Inflammatory macrophage (primary cell): Measurements from ENCODE around the gene SERINC5.

Source experiments
- DNase-seq, 2 donors: peaks; one replicate each; pipeline ENCODE4 v3.0.0-alpha.2; 2020 to 2022

The SERINC5 gene

DNA sequence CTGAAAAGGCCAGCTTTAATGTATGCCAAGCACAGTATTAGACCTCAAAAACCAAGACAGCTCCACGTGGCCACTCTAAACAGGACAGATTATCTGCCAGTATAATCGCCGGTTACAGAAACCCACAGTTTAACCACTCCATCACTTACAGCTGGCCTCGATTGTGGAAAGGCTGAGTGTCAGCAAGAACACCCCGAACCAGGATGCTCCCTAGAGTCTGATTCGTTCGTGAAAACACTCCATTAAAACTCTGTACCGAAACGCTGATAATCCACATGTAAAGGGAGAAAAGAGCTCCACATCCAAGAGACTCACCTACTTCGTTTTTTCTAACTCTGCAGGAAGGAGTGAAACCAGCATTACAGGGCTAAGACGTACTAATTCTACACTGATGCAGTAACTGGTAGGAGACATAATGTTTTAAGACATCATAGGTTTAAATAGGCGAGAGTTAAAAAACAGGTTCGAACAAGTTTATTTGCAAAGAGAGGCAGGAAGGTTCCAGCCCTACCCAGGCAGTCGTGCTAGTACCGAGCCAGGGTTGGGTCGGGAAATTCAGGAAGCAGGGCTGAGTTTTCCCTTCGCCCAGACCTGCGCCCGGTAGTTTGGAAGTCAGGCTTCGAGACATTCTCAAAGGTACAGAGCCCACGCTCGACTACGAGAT, 949 bp downstream of the SERINC5 start:
- no peak for DNase-seq

DNA sequence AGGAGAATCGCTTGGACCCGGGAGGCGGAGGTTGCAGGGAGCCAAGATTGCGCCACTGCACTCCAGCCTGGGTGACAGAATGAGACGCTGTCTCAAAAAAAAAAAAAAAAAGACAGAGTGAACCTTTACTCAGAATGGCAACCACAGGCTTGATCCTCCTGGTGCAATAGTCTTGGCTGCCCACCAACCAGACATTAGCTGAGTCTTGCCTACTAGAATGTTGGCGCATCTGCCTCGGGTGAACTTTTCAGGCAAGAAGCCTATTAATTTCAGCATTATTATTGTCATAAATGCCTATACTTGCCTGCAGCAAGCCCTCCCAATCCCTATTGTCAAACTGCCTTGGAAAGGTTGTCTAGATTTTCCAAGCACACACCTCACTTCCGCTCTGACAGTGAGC, 4.2 kb downstream of the SERINC5 start:
- DNase-seq, result no peak

DNA sequence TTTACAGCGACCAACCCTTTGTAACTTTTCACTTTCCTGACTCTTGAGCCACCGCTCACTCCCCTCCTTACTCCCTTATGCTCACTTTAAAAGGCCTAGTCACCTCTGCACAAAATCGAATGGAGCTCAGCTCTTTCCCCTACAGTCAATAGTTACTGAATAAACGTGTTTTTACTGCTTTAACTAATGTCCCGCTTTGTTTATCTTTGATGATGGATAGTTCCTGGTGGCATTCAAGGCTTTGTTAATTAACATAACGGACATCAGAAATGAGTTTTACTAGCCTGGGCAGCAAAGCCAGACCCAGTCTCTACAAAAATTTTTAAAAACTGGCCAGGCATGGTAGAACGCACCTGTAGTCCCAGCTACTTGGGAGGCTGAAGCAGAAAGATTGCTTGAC, 5.0 kb downstream of the SERINC5 start:
- no peak for DNase-seq

DNA sequence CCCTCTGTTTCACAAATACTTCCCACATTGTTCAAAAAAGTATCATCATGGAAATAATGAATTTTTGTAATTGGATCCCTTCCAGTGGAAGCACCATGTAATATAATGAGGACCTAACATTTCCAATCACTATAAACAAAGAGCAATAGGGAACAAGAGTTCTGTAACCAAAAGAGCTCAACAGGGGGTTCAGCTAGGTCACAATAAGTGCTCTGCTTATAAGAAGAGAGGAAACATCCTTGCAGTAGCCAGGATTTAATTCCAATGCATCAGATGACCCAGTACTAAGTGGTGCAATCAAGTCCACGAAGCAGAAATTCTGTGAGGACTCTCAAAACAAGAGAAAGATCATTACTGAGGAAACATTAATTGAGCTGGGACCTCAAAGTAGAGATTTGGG, 5.9 kb downstream of the SERINC5 start:
- peak; percentile 27 to 31 for DNase-seq

DNA sequence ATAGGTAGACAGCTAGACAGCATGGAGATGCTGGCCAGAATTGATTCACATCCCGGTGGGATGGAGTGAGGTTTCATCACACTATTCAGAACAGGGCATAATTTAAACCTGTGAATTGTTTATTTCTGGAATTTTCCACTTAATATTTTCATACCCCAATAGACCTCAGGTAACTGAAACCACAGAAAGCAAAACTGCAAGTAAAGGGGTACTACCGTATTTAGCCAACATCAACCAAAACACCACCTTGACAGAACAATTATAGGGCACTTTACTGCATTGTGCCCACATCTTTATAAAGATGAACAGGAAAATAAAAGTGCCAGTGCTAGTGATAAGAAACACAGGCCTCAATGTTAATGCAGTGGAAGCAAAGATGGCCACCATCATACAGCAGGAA, 7.5 kb downstream of the SERINC5 start:
- DNase-seq, result no peak

DNA sequence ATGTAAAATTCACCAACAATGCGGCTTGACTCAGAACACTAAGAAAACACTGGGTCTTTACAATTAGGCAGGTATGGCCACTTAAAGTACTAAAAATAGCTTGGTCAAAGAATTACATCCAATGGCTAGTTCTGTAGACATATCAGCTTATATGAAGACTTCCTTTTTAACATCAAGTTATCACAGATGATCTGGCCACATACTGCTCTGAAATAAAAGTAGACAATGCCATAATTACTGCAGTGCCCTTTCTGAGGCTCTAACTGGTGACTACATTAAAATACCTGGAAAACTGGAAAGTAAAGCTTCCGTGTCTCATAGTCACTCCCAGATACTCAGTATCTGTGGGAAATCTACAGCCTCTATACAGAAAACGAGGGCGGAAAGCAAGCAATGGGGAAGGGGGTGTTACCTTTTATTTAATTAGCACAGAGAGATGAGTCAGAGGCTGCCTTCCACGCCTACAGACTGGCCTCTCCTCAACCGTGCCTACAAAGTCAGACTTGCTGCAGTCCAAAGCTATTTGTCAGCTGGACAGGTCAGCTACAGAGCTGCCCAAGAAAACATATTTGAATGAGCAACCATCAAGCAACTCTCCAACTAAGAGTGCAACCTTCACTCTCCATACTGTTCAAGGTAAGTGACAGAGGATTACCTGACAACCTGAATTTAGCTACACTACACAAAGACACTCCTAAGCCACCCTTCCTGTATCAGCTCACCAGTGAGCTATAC, 8.7 kb downstream of the SERINC5 start:
- peak; percentile 87 to 89 for DNase-seq

DNA sequence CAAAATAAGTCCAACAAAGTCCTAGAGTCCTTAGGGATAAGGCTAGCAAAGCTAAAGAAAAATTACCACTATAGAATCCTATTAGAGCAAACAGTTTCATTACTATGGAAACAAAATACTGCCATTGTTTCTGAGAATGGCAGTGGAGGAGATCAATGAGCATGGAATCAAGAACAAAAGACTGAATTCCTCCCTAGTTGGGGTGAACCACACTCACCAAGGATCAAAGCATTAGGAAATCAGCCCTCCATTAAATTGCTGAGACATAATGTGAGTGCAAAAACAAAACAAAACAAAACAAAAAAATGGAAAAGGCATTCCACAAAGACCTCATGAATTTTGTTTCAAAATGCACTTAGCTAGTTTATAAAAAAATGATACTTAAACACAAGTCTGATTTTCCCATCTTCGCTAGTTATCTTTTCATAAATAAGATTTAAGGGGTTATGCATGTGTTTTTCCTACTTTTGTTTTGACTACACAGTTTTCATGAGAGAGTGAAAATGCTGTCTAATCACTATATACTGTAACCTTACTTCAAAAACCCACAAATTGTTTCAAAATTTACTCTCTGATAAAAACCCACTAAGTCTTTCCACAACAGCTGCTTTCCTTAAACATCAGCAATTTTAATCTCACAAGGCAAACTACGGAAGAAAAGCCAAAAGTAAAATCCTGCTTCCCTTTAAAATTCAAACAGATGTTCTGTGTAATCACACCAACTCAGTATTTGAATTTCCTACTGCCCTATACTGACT, 9.7 kb downstream of the SERINC5 start:
- DNase-seq, result peak; percentile 36 to 63

DNA sequence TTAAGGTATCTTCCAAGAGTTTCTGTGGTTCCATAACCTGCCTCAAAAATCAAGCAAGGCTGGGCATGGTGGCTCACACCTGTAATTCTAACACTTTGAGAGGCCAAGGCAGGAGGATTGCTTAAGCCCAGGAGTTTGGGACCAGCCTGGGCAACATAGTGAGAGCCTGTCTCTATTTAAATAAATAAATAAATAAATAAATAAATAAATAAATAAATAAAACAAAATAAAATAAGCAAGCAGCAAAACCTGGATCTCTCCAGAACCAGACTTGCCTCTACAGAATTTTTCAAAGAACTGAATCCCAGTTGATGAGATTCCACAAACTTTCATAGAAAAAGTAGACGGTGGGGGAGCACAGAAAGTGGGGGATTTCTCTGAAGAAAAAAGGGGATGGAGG, 12.3 kb downstream of the SERINC5 start:
- no peak for DNase-seq

DNA sequence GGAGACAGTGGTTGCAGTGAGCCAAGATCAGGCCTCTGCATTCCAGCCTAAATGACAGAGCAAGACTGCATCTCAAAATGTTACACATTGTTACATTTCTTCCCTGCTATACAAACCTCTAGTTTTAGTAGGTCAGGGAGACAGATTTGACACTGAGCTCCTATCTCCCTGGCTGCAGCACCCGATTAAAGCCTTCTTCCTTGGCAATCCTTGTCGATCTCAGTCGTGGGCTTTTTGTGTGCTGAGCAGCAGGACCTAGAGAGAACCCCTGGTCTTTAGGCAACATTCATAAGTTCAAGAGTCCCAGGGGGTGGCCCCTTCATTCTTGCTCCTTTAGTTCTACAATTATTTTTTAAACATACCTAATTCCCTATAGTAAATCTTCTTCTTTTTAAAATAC, 13.0 kb downstream of the SERINC5 start:
- DNase-seq, result no peak

DNA sequence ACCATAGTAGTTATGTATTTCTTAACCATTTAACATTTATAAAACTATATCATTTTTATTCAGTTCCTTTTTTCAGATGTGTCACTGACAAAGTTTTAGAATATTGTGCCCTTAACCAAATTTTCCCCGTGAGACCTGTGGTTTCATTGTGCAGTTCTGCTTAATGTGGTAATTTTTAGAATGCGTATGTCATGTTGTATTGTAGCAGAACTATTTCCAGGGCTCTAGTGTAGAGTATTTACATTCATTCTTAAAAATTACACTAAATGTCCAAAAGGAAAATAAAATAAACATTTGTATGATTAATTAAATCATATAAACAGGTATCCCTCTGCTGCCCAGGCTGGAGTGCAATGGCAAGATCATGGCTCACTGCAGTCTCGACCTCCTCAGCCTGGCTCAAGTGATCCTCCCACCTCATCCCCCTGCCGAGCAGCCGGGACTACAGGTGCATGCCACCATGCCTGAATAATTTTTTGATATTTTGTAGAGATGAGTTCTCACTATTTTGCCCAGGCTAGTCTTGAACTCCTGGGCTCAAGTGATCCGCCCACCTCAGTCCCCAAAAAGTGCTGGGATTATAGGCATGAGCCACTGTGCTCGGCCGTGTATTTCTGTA, 15.4 kb downstream of the SERINC5 start:
- DNase-seq, result no peak

DNA sequence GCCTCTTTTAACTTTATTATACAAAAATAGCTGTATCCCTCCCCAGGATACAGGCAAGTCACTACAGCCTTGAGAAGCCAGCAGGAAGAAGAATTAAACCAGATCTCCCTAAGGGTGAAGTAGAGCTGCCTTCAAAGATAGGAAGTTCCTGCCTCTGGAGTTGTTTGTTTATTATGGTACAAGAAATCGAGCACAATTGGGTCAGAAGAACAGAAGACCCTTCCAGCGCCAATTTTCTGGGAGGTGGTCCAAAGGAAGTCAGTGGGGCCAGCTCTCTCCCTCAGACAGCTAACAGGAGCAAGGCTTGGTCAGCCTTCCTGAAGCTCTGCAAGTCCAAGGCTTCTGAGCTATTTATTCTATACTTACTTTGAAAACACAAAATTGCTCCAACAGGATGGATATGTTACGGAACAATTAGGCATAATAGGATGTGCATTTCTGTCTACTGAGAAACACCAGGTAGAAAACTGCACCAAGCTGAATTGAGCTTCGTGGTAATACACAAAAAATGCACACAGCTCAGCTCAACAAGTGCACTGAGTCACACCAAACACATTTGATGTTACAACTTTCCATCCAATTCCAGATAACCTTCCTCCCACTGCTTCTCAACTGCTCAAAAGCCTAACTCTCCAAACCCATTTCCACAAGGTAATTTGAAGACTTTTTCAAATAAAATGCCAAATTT, 16.0 kb downstream of the SERINC5 start:
- DNase-seq, result no peak

DNA sequence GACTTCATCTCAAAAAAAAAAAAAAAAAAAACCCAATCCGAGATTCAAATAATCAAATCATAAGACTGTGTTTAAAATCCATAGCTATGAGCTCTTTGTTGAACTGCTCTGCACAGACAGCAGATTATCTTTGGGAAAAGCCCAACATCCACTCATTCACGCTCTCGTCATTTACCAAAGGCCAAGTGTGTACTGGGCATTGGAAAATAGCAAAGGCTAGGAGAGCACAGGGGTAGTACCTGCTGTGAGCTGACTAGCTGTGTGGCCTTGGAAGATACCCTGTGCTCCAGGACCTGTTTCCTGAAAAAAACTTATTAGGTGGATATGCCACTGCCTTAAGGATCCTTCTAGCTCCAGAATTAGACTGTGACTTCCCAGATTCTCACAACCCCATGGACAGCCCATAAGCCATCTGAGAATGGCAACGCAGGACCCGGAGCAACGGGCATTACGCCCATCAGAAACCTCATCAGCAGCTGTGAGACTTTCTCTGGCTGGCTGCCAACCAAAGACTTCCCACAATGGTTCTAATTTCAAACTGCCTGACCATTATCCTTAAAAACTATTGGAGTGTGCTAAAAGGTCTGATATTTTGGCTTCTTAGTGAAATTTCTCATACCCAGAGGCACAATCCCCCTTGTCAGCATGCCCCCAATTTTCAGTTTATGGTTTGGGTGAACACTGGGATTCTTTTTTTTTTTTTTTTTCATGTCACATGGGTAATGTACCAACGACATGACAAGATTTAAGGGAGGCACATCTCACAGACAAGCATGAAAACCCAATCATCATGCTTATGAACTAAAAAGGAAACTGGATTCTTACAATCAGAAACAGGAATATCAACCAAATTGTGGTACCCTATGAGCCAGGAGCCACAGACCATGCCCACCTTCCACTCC, 16.8 kb downstream of the SERINC5 start:
- peak in 1 of 2 donors; percentile 55 for DNase-seq

DNA sequence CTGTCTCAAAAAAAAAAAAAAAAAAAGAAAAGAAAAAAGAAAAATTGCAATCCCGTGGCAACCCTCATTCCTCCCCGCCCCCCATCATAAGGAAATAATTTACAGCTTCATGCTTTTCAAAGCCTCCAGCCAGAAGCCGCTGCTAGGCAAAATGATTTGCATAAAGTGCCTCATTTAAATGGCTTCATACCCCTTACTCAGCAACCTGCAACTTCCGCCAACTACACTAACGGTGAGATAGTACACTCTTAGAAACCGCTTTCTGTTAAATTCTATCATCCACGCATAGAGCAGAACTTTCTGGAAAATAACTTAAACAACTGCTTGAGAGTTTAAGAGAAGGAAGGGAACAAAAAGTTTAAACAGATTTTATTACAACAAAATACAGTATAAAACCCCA, 17.8 kb downstream of the SERINC5 start:
- no peak for DNase-seq

DNA sequence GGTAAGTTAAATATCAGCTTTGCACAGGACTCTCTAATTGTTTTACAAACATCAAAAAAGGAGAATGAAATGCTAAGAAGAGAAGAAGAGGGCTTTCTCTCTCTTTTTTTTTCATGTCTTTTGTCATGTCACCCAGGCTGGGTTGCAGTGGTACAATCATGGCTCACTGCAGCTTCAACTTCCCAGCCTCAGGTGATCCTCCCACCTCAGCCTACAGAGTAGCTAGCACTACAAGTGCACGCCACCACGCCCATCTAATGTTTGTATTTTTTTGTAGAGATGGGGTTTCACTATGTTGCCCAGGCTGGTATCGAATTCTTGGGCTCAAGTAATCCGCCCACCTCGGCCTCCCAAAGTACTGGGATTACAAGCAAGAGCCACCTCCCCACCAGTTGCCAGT, 18.6 kb downstream of the SERINC5 start:
- no peak for DNase-seq

DNA sequence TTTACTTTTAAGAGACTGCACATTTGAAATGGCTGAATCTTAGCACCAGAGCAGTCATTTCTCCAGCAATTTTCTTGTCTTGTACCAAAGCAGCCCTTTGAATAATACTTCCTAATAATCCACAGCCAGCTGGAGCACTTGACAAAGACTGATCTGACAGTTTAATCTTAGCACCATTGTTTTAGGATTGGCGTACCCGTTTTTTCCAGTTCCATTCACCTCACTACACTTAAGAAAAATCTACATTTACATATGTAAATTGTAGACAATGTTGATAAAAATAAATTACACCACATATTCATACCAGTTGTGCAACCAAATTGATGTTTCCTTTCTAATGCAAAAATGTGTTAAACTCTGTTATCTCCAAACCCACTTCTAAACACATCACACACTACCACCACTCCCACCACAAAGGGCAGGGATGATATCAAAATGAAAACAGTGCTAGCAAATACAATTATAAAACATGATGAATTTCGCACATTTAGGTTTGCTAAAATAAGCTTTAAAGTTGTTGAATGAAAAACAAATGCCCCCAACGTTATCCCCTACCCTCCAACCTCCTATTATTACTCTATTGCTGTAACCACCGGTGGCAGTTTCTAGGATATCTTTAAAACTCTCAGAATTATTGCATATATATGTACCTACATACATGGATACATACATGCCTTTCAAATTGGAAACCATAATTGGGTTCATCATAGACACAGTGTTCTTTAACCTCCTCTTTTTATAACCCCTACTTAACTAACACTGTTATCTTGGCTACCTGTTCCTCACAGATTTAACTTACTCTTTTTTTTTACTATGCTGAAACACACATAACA, 21.5 kb downstream of the SERINC5 start:
- DNase-seq, result no peak

DNA sequence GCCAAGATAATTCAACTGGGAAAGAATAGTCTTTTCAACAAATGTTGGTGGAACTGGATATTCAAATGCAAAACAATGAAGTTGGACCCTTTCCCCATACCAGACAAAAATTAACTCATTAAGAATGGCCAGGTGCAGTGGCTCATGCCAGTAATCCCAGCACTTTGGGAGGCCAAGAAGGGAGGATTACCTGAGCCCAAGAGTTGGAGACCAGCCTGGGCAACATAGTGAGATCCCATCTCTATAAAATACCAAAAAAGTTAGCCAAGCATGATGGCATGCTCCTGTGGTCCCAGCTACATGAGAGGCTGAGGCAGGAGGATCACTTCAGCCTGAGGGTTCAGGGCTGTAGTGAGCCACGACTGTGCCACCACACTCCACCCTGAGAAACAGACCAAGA, 24.2 kb downstream of the SERINC5 start:
- DNase-seq, result no peak

DNA sequence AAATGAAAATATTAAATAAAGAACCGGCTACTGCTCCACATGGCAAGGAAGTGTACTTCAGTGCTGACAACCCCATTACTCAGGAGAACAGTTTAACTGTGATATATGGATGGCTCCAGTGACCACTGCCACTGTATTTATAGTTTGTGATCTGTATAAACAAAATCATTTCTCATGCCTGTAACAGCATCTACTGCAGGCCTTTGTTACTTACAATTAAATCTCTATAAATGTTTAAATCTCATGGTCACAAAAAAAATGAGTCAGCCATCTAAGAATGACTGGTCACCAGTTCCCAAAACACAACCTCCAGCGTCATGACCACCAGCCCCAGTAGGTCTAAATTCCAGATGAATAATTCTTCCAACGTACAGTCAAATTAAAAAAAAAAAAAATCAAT, 24.6 kb downstream of the SERINC5 start:
- no peak for DNase-seq

DNA sequence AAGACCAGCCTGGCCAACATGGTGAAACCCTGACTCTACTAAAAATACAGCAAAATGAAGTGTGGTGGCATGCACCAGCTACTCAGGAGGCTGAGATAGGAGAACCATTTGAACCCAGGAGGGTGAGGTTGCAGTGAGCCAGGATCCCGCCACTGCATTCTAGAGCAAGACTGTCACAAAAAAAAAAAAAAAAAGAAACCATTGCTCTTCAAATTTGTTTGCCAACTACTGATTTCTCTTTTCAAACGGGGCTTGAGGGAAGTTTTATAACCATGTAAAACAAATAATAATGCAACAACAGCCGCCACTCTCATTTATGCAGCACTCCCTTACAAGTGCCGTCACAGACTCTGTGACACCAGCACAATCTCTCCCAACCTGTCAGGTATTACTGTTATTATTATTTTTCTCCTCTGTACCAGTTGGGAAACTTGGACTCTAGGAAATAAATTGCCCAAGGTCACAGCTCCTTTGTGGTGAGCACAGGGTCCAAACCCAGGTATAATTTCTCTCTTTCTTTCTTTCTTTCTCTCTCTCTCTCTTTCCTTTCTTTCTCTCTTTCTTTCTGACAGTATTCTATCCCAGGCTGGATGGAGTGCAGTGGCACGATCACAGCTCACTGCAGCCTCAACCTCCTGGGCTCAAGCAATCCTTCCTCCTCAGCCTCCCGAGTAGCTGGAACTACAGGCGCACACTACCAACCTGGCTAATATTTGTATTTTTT, 25.4 kb downstream of the SERINC5 start:
- no peak for DNase-seq

DNA sequence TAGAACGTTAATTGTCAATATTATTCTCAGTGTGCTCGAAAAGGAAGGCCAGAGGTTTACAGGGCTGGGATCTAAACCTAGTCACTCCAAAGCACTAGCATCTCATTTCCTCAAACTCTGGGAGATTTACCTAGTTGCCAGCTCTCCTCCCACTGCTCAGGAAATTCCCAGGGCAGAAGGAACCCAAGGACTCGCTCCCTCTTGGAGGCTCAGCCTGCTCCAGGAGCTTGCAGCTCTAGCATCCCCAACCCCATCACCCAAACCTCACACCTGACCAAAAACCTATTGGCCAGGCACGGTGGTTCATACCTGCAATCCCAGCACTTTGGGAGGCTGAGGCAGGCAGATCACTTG, 26.0 kb downstream of the SERINC5 start:
- no peak for DNase-seq

DNA sequence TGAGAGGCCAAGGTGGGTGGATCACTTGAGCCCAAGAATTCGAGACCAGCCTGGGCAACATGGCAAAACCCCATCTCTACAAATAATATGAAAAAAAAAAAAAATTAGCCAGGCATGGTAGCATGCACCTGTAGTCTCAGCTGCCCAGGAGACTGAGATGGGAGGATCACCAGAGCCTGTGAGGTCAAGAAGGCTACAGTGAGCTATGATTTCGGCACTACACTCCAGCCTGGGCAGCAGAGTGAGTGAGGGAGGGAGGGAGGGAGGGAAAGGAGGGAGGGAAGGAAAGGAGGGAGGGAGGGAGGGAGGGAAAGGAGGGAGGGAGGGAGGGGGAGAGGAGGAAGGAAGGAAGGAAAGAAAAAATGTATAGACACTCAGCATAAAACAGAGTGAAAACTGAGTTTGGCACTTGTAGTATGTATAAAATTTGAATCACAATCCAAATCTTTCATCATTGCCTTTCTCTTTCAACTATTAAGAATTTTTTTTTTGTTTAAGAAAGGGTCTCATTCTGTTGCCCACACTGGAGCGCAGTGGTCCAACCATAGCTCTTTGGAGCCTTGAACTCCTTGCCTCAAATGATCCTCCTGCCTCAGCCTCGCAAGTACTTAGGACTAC, 27.8 kb downstream of the SERINC5 start:
- no peak for DNase-seq
